ENCODE measurements around the gene TBCK. TPM values are rescaled to one million over a fixed set of nuclear protein-coding genes. Genes with fewer than 3 reads are reported as not detected.

TBCK gene
- total RNA-seq, 1 donor from 2014 or later: 28.2 TPM

DNA sequence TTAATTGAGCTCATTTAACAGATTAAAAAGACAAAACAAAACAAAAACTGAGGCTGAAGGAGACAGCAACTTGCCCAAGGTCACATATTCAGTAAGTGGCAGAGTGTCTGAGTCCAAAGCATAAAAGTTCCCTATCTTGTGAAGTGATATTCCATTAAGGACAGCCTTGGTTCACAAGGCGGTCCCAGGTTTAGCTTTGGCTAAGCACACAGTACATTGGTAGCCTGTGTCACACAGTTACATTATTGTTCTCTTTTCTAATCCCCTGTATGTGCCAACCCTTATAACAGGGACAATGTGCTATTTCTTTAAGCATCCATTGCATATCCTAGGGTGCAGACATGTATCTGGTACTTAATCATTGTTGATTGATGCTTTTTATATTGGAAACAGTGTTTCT is 280.8 kb downstream of the TBCK start:
- DNase-seq (ENCODE audit: low spot score): no peak
- Mint-ChIP-seq H3K4me1 (ENCODE audit: low read depth) (peaks cover 21% of the 10 kb centered on the region), H3K4me3 (ENCODE audit: unreplicated experiment) (no peak overlapping the region), H3K27me3 (ENCODE audit: low read depth) (peaks cover 3% of the 10 kb centered on the region), H3K27ac (ENCODE audit: unreplicated experiment) (no peak overlapping the region), H3K9me3 (ENCODE audit: low read depth) (peaks cover 25% of the 10 kb centered on the region), H3K36me3 (ENCODE audit: low read depth) (peaks cover 6% of the 10 kb centered on the region)
- TF ChIP-seq, protein P1, sequence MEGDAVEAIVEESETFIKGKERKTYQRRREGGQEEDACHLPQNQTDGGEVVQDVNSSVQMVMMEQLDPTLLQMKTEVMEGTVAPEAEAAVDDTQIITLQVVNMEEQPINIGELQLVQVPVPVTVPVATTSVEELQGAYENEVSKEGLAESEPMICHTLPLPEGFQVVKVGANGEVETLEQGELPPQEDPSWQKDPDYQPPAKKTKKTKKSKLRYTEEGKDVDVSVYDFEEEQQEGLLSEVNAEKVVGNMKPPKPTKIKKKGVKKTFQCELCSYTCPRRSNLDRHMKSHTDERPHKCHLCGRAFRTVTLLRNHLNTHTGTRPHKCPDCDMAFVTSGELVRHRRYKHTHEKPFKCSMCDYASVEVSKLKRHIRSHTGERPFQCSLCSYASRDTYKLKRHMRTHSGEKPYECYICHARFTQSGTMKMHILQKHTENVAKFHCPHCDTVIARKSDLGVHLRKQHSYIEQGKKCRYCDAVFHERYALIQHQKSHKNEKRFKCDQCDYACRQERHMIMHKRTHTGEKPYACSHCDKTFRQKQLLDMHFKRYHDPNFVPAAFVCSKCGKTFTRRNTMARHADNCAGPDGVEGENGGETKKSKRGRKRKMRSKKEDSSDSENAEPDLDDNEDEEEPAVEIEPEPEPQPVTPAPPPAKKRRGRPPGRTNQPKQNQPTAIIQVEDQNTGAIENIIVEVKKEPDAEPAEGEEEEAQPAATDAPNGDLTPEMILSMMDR (IDR thresholded peaks at IDR 0.05): no peak

DNA sequence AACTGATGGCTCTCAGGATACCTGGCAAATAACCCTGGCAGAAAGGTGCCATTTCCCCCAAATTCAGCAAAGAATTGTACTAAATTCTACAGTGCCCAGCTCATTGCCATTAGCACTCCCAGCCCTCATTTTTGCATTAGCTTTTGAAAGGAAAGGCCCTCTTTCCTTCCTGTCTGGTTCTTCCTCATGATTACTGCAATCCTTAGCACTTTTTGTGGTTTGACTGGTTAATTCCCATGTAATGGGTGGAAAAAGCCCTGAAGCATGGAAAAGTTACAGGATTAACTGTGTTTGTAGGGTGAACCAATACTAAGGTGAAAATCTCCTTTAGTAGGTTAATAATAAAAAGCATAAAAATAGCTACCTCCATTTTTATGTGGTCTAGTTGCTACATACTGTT is 281.3 kb downstream of the TBCK start:
- TF ChIP-seq, protein P1 (IDR thresholded peaks at IDR 0.05): no peak
- no peak for DNase-seq (ENCODE audit: low spot score)
- H3K4me1 Mint-ChIP-seq (ENCODE audit: low read depth): peaks cover 21% of the 10 kb centered on the region
- peaks cover 6% of the 10 kb centered on the region for H3K36me3 Mint-ChIP-seq (ENCODE audit: low read depth)
- no peak overlapping the region for H3K27ac Mint-ChIP-seq (ENCODE audit: unreplicated experiment)
- H3K9me3 Mint-ChIP-seq (ENCODE audit: low read depth): peaks cover 30% of the 10 kb centered on the region
- peaks cover 3% of the 10 kb centered on the region for H3K27me3 Mint-ChIP-seq (ENCODE audit: low read depth)
- H3K4me3 Mint-ChIP-seq (ENCODE audit: unreplicated experiment): no peak overlapping the region

DNA sequence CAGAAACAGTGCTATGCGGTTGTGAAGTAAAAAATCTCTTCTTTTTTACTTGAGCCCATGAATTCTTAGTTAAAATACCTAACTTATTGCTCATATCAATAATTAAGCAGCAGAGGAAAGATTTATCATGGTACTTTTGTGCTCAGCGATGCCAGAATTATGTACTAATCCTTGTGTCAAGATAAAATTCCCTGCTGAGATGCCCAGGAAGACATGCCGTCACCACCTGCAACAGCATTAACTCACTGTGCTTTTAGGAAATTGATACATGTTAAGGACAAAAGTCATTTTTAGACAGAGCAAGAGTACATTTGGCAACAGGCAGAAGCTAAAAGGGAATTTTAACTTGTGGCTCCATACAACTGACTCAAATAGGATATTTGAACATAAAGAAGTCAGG is 281.8 kb downstream of the TBCK start:
- H3K4me1 Mint-ChIP-seq (ENCODE audit: low read depth): peaks cover 21% of the 10 kb centered on the region
- DNase-seq (ENCODE audit: low spot score): no peak
- H3K27me3 Mint-ChIP-seq (ENCODE audit: low read depth): peaks cover 5% of the 10 kb centered on the region
- H3K4me3 Mint-ChIP-seq (ENCODE audit: unreplicated experiment): no peak overlapping the region
- peaks cover 6% of the 10 kb centered on the region for H3K36me3 Mint-ChIP-seq (ENCODE audit: low read depth)
- H3K27ac Mint-ChIP-seq (ENCODE audit: unreplicated experiment): no peak overlapping the region
- TF ChIP-seq, protein P1 (IDR thresholded peaks at IDR 0.05): no peak
- H3K9me3 Mint-ChIP-seq (ENCODE audit: low read depth): peaks cover 34% of the 10 kb centered on the region

DNA sequence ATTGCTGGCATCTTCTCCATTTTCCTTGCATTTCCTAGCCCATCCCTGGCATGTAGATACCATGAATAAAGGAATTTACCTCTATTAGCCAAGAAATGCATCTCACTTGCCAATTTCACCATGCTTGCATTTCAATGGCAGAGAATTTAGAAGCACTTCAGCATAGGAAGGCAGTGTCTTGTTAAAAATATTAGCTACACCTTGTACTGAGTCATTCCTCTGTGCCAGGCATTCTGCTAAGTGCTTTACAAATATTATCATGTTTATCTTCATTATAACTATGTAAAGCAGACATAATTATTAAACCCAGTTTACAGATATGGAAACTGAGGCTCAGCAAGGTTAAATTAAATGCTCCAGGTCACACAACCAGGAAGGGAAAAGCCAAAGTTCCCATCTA is 282.5 kb downstream of the TBCK start:
- Mint-ChIP-seq H3K27ac (ENCODE audit: unreplicated experiment) (no peak overlapping the region), H3K36me3 (ENCODE audit: low read depth) (peaks cover 6% of the 10 kb centered on the region), H3K4me3 (ENCODE audit: unreplicated experiment) (no peak overlapping the region), H3K4me1 (ENCODE audit: low read depth) (peaks cover 21% of the 10 kb centered on the region), H3K27me3 (ENCODE audit: low read depth) (peaks cover 5% of the 10 kb centered on the region), H3K9me3 (ENCODE audit: low read depth) (peaks cover 34% of the 10 kb centered on the region)
- TF ChIP-seq, protein P1 (IDR thresholded peaks at IDR 0.05): no peak
- no peak for DNase-seq (ENCODE audit: low spot score)

DNA sequence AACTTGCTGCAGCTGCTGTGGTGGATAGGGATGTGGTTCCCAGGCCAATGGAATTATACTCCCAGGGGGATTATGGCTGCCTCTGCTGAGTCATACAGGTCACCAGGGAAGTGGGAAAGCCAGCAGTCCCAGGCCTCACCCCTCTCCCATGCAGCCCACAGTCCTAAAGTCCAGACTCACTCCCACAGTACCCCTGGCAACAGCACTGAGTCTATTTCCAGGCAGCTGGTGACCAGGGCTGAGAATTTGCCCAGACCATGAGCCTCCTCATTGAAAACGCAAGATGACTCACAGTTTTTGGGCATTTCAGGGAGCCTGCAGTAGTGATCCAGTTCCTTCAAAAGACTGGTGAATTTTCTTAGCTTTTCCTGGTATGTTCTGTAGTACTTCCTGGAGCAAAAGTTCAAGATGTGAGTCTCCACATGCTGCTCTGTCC is 283.1 kb downstream of the TBCK start:
- peaks cover 37% of the 10 kb centered on the region for H3K9me3 Mint-ChIP-seq (ENCODE audit: low read depth)
- no peak for DNase-seq (ENCODE audit: low spot score)
- peaks cover 5% of the 10 kb centered on the region for H3K27me3 Mint-ChIP-seq (ENCODE audit: low read depth)
- H3K27ac Mint-ChIP-seq (ENCODE audit: unreplicated experiment): peak overlapping the region; percentile 62
- peaks cover 8% of the 10 kb centered on the region for H3K36me3 Mint-ChIP-seq (ENCODE audit: low read depth)
- TF ChIP-seq, protein P1 (IDR thresholded peaks at IDR 0.05): no peak
- peaks cover 21% of the 10 kb centered on the region for H3K4me1 Mint-ChIP-seq (ENCODE audit: low read depth)
- H3K4me3 Mint-ChIP-seq (ENCODE audit: unreplicated experiment): no peak overlapping the region

Data from chondrocyte (in vitro differentiated cells).